ENCODE results near the gene LCE1B.

LCE1B gene

DNA sequence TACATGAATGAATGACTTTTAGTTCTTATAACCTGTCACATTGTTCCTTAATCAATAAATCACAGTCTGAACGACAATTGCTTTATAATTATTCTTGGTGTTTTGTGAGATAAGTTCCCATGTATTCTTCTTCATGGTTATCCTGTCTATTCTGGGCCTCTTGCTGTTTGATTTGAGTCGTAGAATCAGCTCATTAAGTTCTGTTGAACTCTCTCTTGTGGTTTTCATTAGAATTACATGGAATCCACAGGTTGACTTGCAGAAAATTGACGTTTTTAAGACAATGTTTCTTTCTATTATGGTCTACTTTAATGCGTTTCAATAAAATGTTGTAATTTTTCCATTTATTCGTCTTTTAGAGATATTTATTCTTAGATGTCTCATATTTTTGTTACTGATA, 11.5 kb downstream of the LCE1B start:
- Histone ChIP-seq H3K4me1 (ENCODE audit: control extremely low read depth in 1 of 4, control insufficient read depth in 4 of 4, insufficient read depth in 4 of 4, low read length in 3 of 4) (no peaks in the 10 kb centered on the region), H3K27me3 (replicated peaks in 2 of 5; ENCODE audit: control insufficient read depth in 4 of 5, insufficient read depth in 5 of 5, low read length in 4 of 5) (peaks cover 0 to 13% (median 8%) of the 10 kb centered on the region in 5 experiments), H3K27ac (ENCODE audit: insufficient read depth in 1 of 2, low read depth in 1 of 2, low read length in 2 of 2, poor library complexity in 1 of 2, severe bottlenecking in 2 of 2) (no peak overlapping the region), H3K4me3 (ENCODE audit: control insufficient read depth in 1 of 7, extremely low read depth in 1 of 7, insufficient read depth in 4 of 7, low read depth in 2 of 7, low read length in 6 of 7) (no peak overlapping the region), H3K36me3 (ENCODE audit: control insufficient read depth in 4 of 4, insufficient read depth in 4 of 4, low read length in 3 of 4) (no peaks in the 10 kb centered on the region), H3K9me3 (ENCODE audit: control extremely low read depth in 1 of 5, control insufficient read depth in 4 of 5, insufficient read depth in 2 of 5, low read depth in 1 of 5, low read length in 4 of 5) (no peaks in the 10 kb centered on the region)
- CTCF ChIA-PET = no interaction called here
- no peak for DNase-seq
- no CpG with 5 or more reads among the region's 5 CpGs for WGBS (ENCODE audit: insufficient coverage)
- POLR2A ChIA-PET = no interaction called here

- no peak for DNase-seq
- no peaks in the 10 kb centered on the region for H3K4me1 ChIP-seq (ENCODE audit: control extremely low read depth in 1 of 4, control insufficient read depth in 4 of 4, insufficient read depth in 4 of 4, low read length in 3 of 4)
- peaks cover 0 to 13% (median 10%) of the 10 kb centered on the region in 5 experiments for H3K27me3 ChIP-seq (replicated peaks in 2 of 5; ENCODE audit: control insufficient read depth in 4 of 5, insufficient read depth in 5 of 5, low read length in 4 of 5)
- ChIA-PET POLR2A (no interaction called here), CTCF (no interaction called here)
- H3K9me3 ChIP-seq (ENCODE audit: control extremely low read depth in 1 of 5, control insufficient read depth in 4 of 5, insufficient read depth in 2 of 5, low read depth in 1 of 5, low read length in 4 of 5) = no peaks in the 10 kb centered on the region
- no peak overlapping the region for H3K27ac ChIP-seq (ENCODE audit: insufficient read depth in 1 of 2, low read depth in 1 of 2, low read length in 2 of 2, poor library complexity in 1 of 2, severe bottlenecking in 2 of 2)
- H3K4me3 ChIP-seq (ENCODE audit: control insufficient read depth in 1 of 7, extremely low read depth in 1 of 7, insufficient read depth in 4 of 7, low read depth in 2 of 7, low read length in 6 of 7) = no peak overlapping the region
- H3K36me3 ChIP-seq (ENCODE audit: control insufficient read depth in 4 of 4, insufficient read depth in 4 of 4, low read length in 3 of 4) = no peaks in the 10 kb centered on the region
Observed at GRCh38 chr1:152824964-152825363, 13.2 kb downstream of the LCE1B start.

GRCh38 chr1:152827173-152827572, 15.4 kb downstream of the LCE1B start, which contains the start of gene LCE1A:
LCE1A (plus strand) TSS chr1:152827473; CDS start chr1:152827473, 0 bp downstream.
- no peak for DNase-seq
- POLR2A ChIA-PET = no interaction called here
- no peaks in the 10 kb centered on the region for H3K36me3 ChIP-seq (ENCODE audit: control insufficient read depth in 4 of 4, insufficient read depth in 4 of 4, low read length in 3 of 4)
- H3K27me3 ChIP-seq (replicated peaks in 2 of 5; ENCODE audit: control insufficient read depth in 4 of 5, insufficient read depth in 5 of 5, low read length in 4 of 5) = peaks cover 0 to 13% (median 10%) of the 10 kb centered on the region in 5 experiments
- no peak within 1 kb of the TSS for H3K27ac ChIP-seq (ENCODE audit: insufficient read depth in 1 of 2, low read depth in 1 of 2, low read length in 2 of 2, poor library complexity in 1 of 2, severe bottlenecking in 2 of 2)
- H3K4me1 ChIP-seq (ENCODE audit: control extremely low read depth in 1 of 4, control insufficient read depth in 4 of 4, insufficient read depth in 4 of 4, low read length in 3 of 4) = no peaks in the 10 kb centered on the region
- H3K4me3 ChIP-seq (ENCODE audit: control insufficient read depth in 1 of 7, extremely low read depth in 1 of 7, insufficient read depth in 4 of 7, low read depth in 2 of 7, low read length in 6 of 7) = no peak within 1 kb of the TSS
- no peaks in the 10 kb centered on the region for H3K9me3 ChIP-seq (ENCODE audit: control extremely low read depth in 1 of 5, control insufficient read depth in 4 of 5, insufficient read depth in 2 of 5, low read depth in 1 of 5, low read length in 4 of 5)
- CTCF ChIA-PET = no interaction called here
- WGBS (ENCODE audit: insufficient coverage) = 80% methylated on average over 2 of the region's 2 CpGs

GRCh38 chr1:152836870-152837269, 25.1 kb downstream of the LCE1B start:
- 73% methylated on average over 2 of the region's 2 CpGs for WGBS (ENCODE audit: insufficient coverage)
- Histone ChIP-seq H3K36me3 (ENCODE audit: control insufficient read depth in 4 of 4, insufficient read depth in 4 of 4, low read length in 3 of 4) (no peaks in the 10 kb centered on the region), H3K27ac (ENCODE audit: insufficient read depth in 1 of 2, low read depth in 1 of 2, low read length in 2 of 2, poor library complexity in 1 of 2, severe bottlenecking in 2 of 2) (no peak overlapping the region), H3K9me3 (ENCODE audit: control extremely low read depth in 1 of 5, control insufficient read depth in 4 of 5, insufficient read depth in 2 of 5, low read depth in 1 of 5, low read length in 4 of 5) (no peaks in the 10 kb centered on the region), H3K27me3 (replicated peaks in 2 of 5; ENCODE audit: control insufficient read depth in 4 of 5, insufficient read depth in 5 of 5, low read length in 4 of 5) (peaks cover 0 to 3% (median 2%) of the 10 kb centered on the region in 5 experiments), H3K4me1 (ENCODE audit: control extremely low read depth in 1 of 4, control insufficient read depth in 4 of 4, insufficient read depth in 4 of 4, low read length in 3 of 4) (no peaks in the 10 kb centered on the region), H3K4me3 (ENCODE audit: control insufficient read depth in 1 of 7, extremely low read depth in 1 of 7, insufficient read depth in 4 of 7, low read depth in 2 of 7, low read length in 6 of 7) (no peak overlapping the region)
- POLR2A ChIA-PET = no interaction called here
- DNase-seq = no peak
- CTCF ChIA-PET = no interaction called here

DNA sequence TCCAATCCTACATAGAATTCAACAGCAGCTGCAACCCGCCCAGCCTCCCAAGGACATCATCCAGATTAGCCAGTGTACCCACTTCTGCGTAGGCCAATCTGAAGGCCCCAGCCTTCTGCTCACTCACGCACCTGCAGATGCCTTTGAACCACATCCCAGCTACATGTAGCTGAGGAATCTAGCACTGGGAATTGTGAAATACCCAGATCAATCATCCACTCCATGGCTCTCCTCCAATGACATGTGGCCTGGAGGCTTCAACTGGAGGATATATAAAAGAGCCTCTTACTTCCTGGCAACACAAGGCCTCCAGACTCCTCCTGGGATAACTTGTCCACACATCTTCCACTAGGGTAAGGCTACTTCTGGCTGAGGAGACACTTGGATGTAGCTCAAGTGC, 30.8 kb downstream of the LCE1B start, which contains the start of gene LCE6A:
LCE6A (plus strand) TSS at position 301 of the 400 bp plus-strand sequence. CDS start 665 bp downstream, outside the sequence.
- CTCF ChIA-PET = no interaction called here

DNA sequence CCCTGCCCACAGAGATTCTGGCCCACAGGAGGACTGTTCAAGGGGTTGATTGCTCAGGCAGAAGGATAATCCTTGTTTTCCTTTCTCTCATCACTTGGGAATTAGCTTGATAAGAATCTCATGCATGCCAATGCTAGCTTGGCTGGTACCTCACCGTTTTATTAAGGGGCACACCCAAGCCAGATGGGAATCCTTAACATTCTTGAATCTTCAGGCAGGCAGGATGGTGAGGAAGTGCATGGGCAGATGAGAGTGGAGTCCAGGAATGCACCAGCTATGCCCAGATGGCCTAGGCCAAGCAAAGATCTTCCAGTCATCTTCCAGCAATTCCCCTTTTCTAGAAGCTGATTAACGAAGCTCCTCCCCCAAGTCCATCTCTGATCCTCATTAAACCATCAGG, 43.9 kb downstream of the LCE1B start:
- no peak overlapping the region for H3K27ac ChIP-seq (ENCODE audit: insufficient read depth in 1 of 2, low read depth in 1 of 2, low read length in 2 of 2, poor library complexity in 1 of 2, severe bottlenecking in 2 of 2)
- ChIA-PET POLR2A (no interaction called here), CTCF (interaction anchor here (1.2 kb wide), 1 partner anchor 13 kb away, joined by 3 read pairs; no protein-coding TSS in a partner anchor)
- H3K27me3 ChIP-seq (replicated peaks in 2 of 5; ENCODE audit: control insufficient read depth in 4 of 5, insufficient read depth in 5 of 5, low read length in 4 of 5) = no peaks in the 10 kb centered on the region
- no peak for DNase-seq
- H3K36me3 ChIP-seq (ENCODE audit: control insufficient read depth in 4 of 4, insufficient read depth in 4 of 4, low read length in 3 of 4) = no peaks in the 10 kb centered on the region
- H3K9me3 ChIP-seq (ENCODE audit: control extremely low read depth in 1 of 5, control insufficient read depth in 4 of 5, insufficient read depth in 2 of 5, low read depth in 1 of 5, low read length in 4 of 5) = no peaks in the 10 kb centered on the region
- WGBS (ENCODE audit: insufficient coverage) = 68% methylated on average over 2 of the region's 2 CpGs
- no peak overlapping the region for H3K4me3 ChIP-seq (ENCODE audit: control insufficient read depth in 1 of 7, extremely low read depth in 1 of 7, insufficient read depth in 4 of 7, low read depth in 2 of 7, low read length in 6 of 7)
- H3K4me1 ChIP-seq (ENCODE audit: control extremely low read depth in 1 of 4, control insufficient read depth in 4 of 4, insufficient read depth in 4 of 4, low read length in 3 of 4) = no peaks in the 10 kb centered on the region

More for the DNA sequence above, 30.8 kb downstream of the LCE1B start, which contains the start of gene LCE6A:
- 95% methylated on average over 3 of the region's 3 CpGs for WGBS (ENCODE audit: insufficient coverage)
- no peak for DNase-seq
- no peaks in the 10 kb centered on the region for H3K9me3 ChIP-seq (ENCODE audit: control extremely low read depth in 1 of 5, control insufficient read depth in 4 of 5, insufficient read depth in 2 of 5, low read depth in 1 of 5, low read length in 4 of 5)
- no peak within 1 kb of the TSS for H3K4me3 ChIP-seq (ENCODE audit: control insufficient read depth in 1 of 7, extremely low read depth in 1 of 7, insufficient read depth in 4 of 7, low read depth in 2 of 7, low read length in 6 of 7)
- H3K4me1 ChIP-seq (ENCODE audit: control extremely low read depth in 1 of 4, control insufficient read depth in 4 of 4, insufficient read depth in 4 of 4, low read length in 3 of 4) = no peaks in the 10 kb centered on the region
- peaks cover 0 to 11% (median 2%) of the 10 kb centered on the region in 5 experiments for H3K27me3 ChIP-seq (replicated peaks in 2 of 5; ENCODE audit: control insufficient read depth in 4 of 5, insufficient read depth in 5 of 5, low read length in 4 of 5)
- H3K36me3 ChIP-seq (ENCODE audit: control insufficient read depth in 4 of 4, insufficient read depth in 4 of 4, low read length in 3 of 4) = no peaks in the 10 kb centered on the region
- POLR2A ChIA-PET = no interaction called here
- H3K27ac ChIP-seq (ENCODE audit: insufficient read depth in 1 of 2, low read depth in 1 of 2, low read length in 2 of 2, poor library complexity in 1 of 2, severe bottlenecking in 2 of 2) = no peak within 1 kb of the TSS

DNA sequence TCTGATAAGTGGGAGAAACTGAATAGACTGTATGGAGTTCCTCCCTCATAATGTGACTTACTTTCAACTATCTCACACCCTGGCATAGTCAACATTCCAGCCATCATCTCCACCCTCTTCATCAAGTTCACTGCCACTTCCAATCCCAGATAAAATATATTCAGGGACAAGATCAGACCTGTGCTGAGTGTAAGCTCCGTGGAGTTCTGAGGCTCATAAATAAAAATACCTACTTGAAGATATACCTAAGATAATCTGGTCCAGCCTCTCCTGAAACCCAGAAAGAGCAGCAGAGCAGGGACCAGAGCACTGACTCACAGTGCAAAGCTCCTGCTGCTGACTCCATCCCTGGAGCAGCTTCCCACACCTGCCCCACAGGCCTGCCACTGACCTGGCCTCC, 46.3 kb downstream of the LCE1B start:
- ChIA-PET CTCF (no interaction called here), POLR2A (no interaction called here)
- Histone ChIP-seq H3K9me3 (ENCODE audit: control extremely low read depth in 1 of 5, control insufficient read depth in 4 of 5, insufficient read depth in 2 of 5, low read depth in 1 of 5, low read length in 4 of 5) (no peaks in the 10 kb centered on the region), H3K36me3 (ENCODE audit: control insufficient read depth in 4 of 4, insufficient read depth in 4 of 4, low read length in 3 of 4) (no peaks in the 10 kb centered on the region), H3K27me3 (replicated peaks in 2 of 5; ENCODE audit: control insufficient read depth in 4 of 5, insufficient read depth in 5 of 5, low read length in 4 of 5) (peaks cover 0 to 6% (median under 1%) of the 10 kb centered on the region in 5 experiments), H3K4me3 (ENCODE audit: control insufficient read depth in 1 of 7, extremely low read depth in 1 of 7, insufficient read depth in 4 of 7, low read depth in 2 of 7, low read length in 6 of 7) (no peak overlapping the region), H3K27ac (ENCODE audit: insufficient read depth in 1 of 2, low read depth in 1 of 2, low read length in 2 of 2, poor library complexity in 1 of 2, severe bottlenecking in 2 of 2) (no peak overlapping the region), H3K4me1 (ENCODE audit: control extremely low read depth in 1 of 4, control insufficient read depth in 4 of 4, insufficient read depth in 4 of 4, low read length in 3 of 4) (no peaks in the 10 kb centered on the region)
- WGBS (ENCODE audit: insufficient coverage) = no CpG with 5 or more reads among the region's 1 CpG
- no peak for DNase-seq
